ENCODE results near the gene TMEM232. TPM values are rescaled to one million over a fixed set of nuclear protein-coding genes. Genes with fewer than 3 reads are reported as not detected.
A peak's percentile ranks its signal among the peaks of the same experiment; 100 is the strongest.

TMEM232 gene
- total RNA-seq, 2 experiments from 2014 or later: 0.98 to 1.1 TPM

GRCh38 chr5:110409571-110409970 lies 316.9 kb downstream of the TMEM232 start:
- H3K27ac Mint-ChIP-seq: no peak overlapping the region
- POLR2A ChIA-PET: no interaction called here
- CTCF ChIA-PET: no interaction called here

GRCh38 chr5:110402562-110402961 lies 323.9 kb downstream of the TMEM232 start:
- no peaks in the 10 kb centered on the region for H3K4me1 Mint-ChIP-seq (ENCODE audit: low read depth)
- H3K4me3 Mint-ChIP-seq: no peak overlapping the region
- H3K4me1 ChIP-seq (ENCODE audit: insufficient read depth, low read length): no peaks in the 10 kb centered on the region
- ChIA-PET CTCF (no interaction called here), POLR2A (no interaction called here)
- ATAC-seq (ENCODE audit: poor library complexity): no peak
- no peaks in the 10 kb centered on the region for H3K9me3 ChIP-seq (ENCODE audit: control insufficient read depth in 1 of 2, insufficient read depth in 1 of 2, low read length in 2 of 2)
- no peaks in the 10 kb centered on the region for H3K36me3 Mint-ChIP-seq (ENCODE audit: low read depth)
- H3K27ac Mint-ChIP-seq: no peak overlapping the region
- no peaks in the 10 kb centered on the region for H3K36me3 ChIP-seq (ENCODE audit: insufficient read depth, low read length)
- no peak overlapping the region for H3K27ac ChIP-seq (ENCODE audit: low read depth in 1 of 2, low read length in 2 of 2)
- no peak for TF ChIP-seq CTCF (IDR thresholded peaks at IDR 0.05)
- intact Hi-C loops (cut with DNase I, micrococcal nuclease): no loop called here
- H3K27me3 ChIP-seq (ENCODE audit: control insufficient read depth in 1 of 2, insufficient read depth in 2 of 2, low read length in 2 of 2): no peaks in the 10 kb centered on the region
- H3K27me3 Mint-ChIP-seq: no peaks in the 10 kb centered on the region
- H3K4me3 ChIP-seq (ENCODE audit: low read length): no peak overlapping the region
- no peaks in the 10 kb centered on the region for H3K9me3 Mint-ChIP-seq
- DNase-seq: no peak

More at GRCh38 chr5:110409571-110409970, 316.9 kb downstream of the TMEM232 start:
- Histone ChIP-seq H3K27me3 (ENCODE audit: control insufficient read depth in 1 of 2, insufficient read depth in 2 of 2, low read length in 2 of 2) (no peaks in the 10 kb centered on the region), H3K27ac (ENCODE audit: low read depth in 1 of 2, low read length in 2 of 2) (no peak overlapping the region), H3K4me3 (ENCODE audit: low read length) (no peak overlapping the region), H3K9me3 (ENCODE audit: control insufficient read depth in 1 of 2, insufficient read depth in 1 of 2, low read length in 2 of 2) (no peaks in the 10 kb centered on the region), H3K36me3 (ENCODE audit: insufficient read depth, low read length) (no peaks in the 10 kb centered on the region), H3K4me1 (ENCODE audit: insufficient read depth, low read length) (no peaks in the 10 kb centered on the region)
- ATAC-seq (ENCODE audit: poor library complexity) (no peak), DNase-seq (no peak)
- intact Hi-C loops (cut with DNase I, micrococcal nuclease): no loop called here
- H3K4me1 Mint-ChIP-seq (ENCODE audit: low read depth): no peaks in the 10 kb centered on the region
- H3K4me3 Mint-ChIP-seq: no peak overlapping the region
- no peak for TF ChIP-seq CTCF (IDR thresholded peaks at IDR 0.05)
- no peaks in the 10 kb centered on the region for H3K9me3 Mint-ChIP-seq
- no peaks in the 10 kb centered on the region for H3K27me3 Mint-ChIP-seq
- no peaks in the 10 kb centered on the region for H3K36me3 Mint-ChIP-seq (ENCODE audit: low read depth)

- H3K4me3 ChIP-seq (ENCODE audit: low read length): no peak overlapping the region
- Mint-ChIP-seq H3K4me3 (no peak overlapping the region), H3K27me3 (no peaks in the 10 kb centered on the region), H3K9me3 (no peaks in the 10 kb centered on the region), H3K36me3 (ENCODE audit: low read depth) (no peaks in the 10 kb centered on the region), H3K4me1 (ENCODE audit: low read depth) (no peaks in the 10 kb centered on the region), H3K27ac (no peak overlapping the region)
- H3K9me3 ChIP-seq (ENCODE audit: control insufficient read depth in 1 of 2, insufficient read depth in 1 of 2, low read length in 2 of 2): no peaks in the 10 kb centered on the region
- no peak for ATAC-seq (ENCODE audit: poor library complexity)
- no peaks in the 10 kb centered on the region for H3K36me3 ChIP-seq (ENCODE audit: insufficient read depth, low read length)
- H3K27me3 ChIP-seq (ENCODE audit: control insufficient read depth in 1 of 2, insufficient read depth in 2 of 2, low read length in 2 of 2): no peaks in the 10 kb centered on the region
- POLR2A ChIA-PET: no interaction called here
- no peak for TF ChIP-seq CTCF (IDR thresholded peaks at IDR 0.05)
- CTCF ChIA-PET: no interaction called here
- intact Hi-C loops (cut with DNase I, micrococcal nuclease): no loop called here
- H3K27ac ChIP-seq (ENCODE audit: low read depth in 1 of 2, low read length in 2 of 2): no peak overlapping the region
- peak in 1 of 14 experiments; percentile 3 for DNase-seq
- H3K4me1 ChIP-seq (ENCODE audit: insufficient read depth, low read length): no peaks in the 10 kb centered on the region
Measured at GRCh38 chr5:110401881-110402280, 324.6 kb downstream of the TMEM232 start.

Measured in CD4-positive, alpha-beta T cell (primary cell).